ENCODE results near the gene FOXQ1. TPM values are rescaled to one million over a fixed set of nuclear protein-coding genes. Genes with fewer than 3 reads are reported as not detected.
A peak's percentile ranks its signal among the peaks of the same experiment; 100 is the strongest.
"Not testable (repeated sequence)": the region's sequence is repeated elsewhere in the genome, so short reads cannot be mapped to it uniquely, and the experiment has no call there.

FOXQ1 gene
- total RNA-seq, 2 experiments from 2014 or later, result not detected

DNA sequence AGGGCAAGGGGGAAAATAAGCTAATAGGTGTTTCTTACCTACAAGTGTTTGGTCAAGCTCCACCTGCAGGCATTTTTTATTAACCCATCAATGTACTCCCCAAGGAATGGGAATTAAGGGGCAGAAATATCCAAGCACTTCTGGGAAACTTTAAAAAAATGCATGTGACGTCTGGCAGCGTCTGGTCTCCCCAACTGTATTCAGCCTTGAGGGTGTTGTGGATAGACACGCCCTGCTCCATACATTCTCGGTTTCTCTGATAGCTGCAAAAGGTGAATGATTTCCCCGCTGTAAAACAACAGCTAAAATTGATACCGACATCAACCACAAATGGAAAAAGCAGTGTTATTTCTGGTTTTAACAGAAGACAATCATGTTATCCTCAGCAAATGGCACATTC is 2.5 kb upstream of the FOXQ1 start:
- ATAC-seq (ENCODE audit: low read depth), result no peak
- Mint-ChIP-seq H3K4me1 (peaks cover 13% of the 10 kb centered on the region), H3K27ac (no peak overlapping the region), H3K4me3 (no peak overlapping the region), H3K36me3 (peaks cover 2% of the 10 kb centered on the region), H3K9me3 (peaks cover 2% of the 10 kb centered on the region), H3K27me3 (peaks cover 69% of the 10 kb centered on the region)
- POLR2A ChIA-PET, result no interaction called here
- DNase-seq, result no peak

- Mint-ChIP-seq H3K27me3 (peaks cover 77% of the 10 kb centered on the region), H3K4me3 (peak overlapping the region; percentile 76), H3K4me1 (peaks cover 13% of the 10 kb centered on the region), H3K36me3 (peaks cover 2% of the 10 kb centered on the region), H3K9me3 (peaks cover 2% of the 10 kb centered on the region), H3K27ac (no peak overlapping the region)
- DNase-seq (no peak), ATAC-seq (ENCODE audit: low read depth) (peak; percentile 18)
- POLR2A ChIA-PET, result no interaction called here
Measured at GRCh38 chr6:1310628-1311399, 1.1 kb upstream of the FOXQ1 start.

DNA sequence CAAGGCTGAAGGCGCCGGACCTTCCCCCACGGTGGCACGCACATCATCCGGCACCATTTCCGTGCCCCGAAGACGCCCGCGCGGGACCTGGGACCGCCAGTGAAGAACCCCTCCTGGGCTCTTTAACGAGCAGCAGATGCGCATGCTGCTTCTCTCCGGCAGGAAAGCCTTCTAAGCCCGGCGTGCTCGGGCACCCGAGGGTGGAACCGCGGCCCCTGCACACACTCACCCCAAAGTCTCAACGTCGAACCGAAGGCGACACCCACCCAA is 240 bp downstream of the FOXQ1 start:
- ATAC-seq (ENCODE audit: low read depth), result no peak
- Mint-ChIP-seq H3K4me1 (peaks cover 13% of the 10 kb centered on the region), H3K27ac (peak overlapping the region; percentile 71), H3K9me3 (peaks cover 2% of the 10 kb centered on the region), H3K4me3 (peak overlapping the region; percentile 65), H3K36me3 (peaks cover 2% of the 10 kb centered on the region), H3K27me3 (peaks cover 74% of the 10 kb centered on the region)
- POLR2A ChIA-PET, result no interaction called here
- peak; percentile 43 for DNase-seq

GRCh38 chr6:1312473-1313367 is 822 bp downstream of the FOXQ1 start:
- Mint-ChIP-seq H3K9me3 (peaks cover 2% of the 10 kb centered on the region), H3K4me3 (peak overlapping the region; percentile 65), H3K36me3 (peaks cover 2% of the 10 kb centered on the region), H3K27ac (peak overlapping the region; percentile 71), H3K4me1 (peaks cover 13% of the 10 kb centered on the region), H3K27me3 (peaks cover 68% of the 10 kb centered on the region)
- POLR2A ChIA-PET, result no interaction called here
- DNase-seq (peak; percentile 43), ATAC-seq (ENCODE audit: low read depth) (no peak)

DNA sequence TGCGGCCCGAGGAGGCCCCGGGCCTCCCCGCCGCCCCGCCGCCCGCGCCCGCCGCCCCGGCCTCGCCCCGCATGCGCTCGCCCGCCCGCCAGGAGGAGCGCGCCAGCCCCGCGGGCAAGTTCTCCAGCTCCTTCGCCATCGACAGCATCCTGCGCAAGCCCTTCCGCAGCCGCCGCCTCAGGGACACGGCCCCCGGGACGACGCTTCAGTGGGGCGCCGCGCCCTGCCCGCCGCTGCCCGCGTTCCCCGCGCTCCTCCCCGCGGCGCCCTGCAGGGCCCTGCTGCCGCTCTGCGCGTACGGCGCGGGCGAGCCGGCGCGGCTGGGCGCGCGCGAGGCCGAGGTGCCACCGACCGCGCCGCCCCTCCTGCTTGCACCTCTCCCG is 1.5 kb downstream of the FOXQ1 start:
- H3K4me3 Mint-ChIP-seq, result no peak overlapping the region
- H3K36me3 Mint-ChIP-seq, result peaks cover 2% of the 10 kb centered on the region
- peaks cover 66% of the 10 kb centered on the region for H3K27me3 Mint-ChIP-seq
- H3K27ac Mint-ChIP-seq, result no peak overlapping the region
- ATAC-seq (ENCODE audit: low read depth) (no peak), DNase-seq (no peak)
- H3K9me3 Mint-ChIP-seq, result peaks cover 2% of the 10 kb centered on the region
- H3K4me1 Mint-ChIP-seq, result peaks cover 13% of the 10 kb centered on the region
- POLR2A ChIA-PET, result no interaction called here

DNA sequence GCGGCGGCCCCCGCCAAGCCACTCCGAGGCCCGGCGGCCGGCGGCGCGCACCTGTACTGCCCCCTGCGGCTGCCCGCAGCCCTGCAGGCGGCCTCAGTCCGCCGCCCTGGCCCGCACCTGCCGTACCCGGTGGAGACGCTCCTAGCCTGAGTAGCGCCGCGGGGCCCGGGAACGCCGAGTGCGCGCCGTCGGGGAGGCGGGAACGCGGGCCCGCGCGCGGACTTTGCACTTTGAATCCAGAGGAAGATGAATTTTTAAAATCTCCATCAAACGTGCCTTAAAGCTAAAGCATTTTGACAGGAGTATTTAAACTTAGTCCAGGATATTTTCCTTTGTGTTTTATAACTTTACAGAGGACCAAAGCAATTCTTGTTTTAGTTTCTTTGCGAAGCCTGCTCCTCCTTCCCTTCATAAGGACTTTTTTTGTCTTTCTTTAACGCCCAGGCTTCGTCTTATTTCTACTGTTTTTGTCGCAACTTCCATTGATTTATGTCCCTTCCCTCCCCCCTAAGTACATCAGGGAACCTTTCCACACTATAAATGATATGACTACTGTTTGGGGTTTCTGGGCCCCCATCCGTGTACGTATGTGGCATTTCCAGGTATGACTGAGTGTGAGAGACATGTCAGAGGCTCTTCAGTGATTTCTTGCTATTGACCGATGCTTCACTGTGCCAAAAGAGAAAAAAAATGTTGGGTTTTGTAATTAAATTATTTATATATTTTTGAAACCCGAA is 2.0 kb downstream of the FOXQ1 start:
- peak overlapping the region; percentile 80 for H3K27ac Mint-ChIP-seq
- H3K36me3 Mint-ChIP-seq, result peaks cover 2% of the 10 kb centered on the region
- POLR2A ChIA-PET, result no interaction called here
- H3K9me3 Mint-ChIP-seq, result peaks cover 2% of the 10 kb centered on the region
- peaks cover 60% of the 10 kb centered on the region for H3K27me3 Mint-ChIP-seq
- DNase-seq (peak; percentile 51), ATAC-seq (ENCODE audit: low read depth) (peak; percentile 21)
- peak overlapping the region; percentile 64 for H3K4me3 Mint-ChIP-seq
- peaks cover 13% of the 10 kb centered on the region for H3K4me1 Mint-ChIP-seq

DNA sequence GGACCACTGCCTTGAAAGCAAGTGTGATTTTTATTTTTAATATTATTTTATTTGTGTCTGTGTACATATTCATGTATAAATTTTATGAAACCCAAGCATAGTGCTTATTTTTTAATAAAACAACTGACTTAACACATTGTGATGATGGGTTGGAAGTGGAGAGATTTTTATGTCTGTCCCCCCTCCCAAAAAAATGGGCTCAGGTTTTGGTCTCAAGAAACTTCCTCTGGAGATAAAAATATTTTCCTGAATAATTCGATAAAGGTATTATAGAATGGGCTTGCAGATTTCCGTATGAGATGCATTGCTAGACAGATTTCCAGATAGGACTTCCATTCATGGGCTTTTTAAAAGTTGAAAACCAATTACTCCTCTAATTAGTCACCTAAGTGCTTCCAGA is 2.7 kb downstream of the FOXQ1 start:
- Mint-ChIP-seq H3K9me3 (peaks cover 2% of the 10 kb centered on the region), H3K27me3 (peaks cover 54% of the 10 kb centered on the region), H3K4me3 (no peak overlapping the region), H3K4me1 (peaks cover 13% of the 10 kb centered on the region), H3K27ac (no peak overlapping the region), H3K36me3 (peaks cover 2% of the 10 kb centered on the region)
- DNase-seq (no peak), ATAC-seq (ENCODE audit: low read depth) (no peak)
- POLR2A ChIA-PET, result no interaction called here

DNA sequence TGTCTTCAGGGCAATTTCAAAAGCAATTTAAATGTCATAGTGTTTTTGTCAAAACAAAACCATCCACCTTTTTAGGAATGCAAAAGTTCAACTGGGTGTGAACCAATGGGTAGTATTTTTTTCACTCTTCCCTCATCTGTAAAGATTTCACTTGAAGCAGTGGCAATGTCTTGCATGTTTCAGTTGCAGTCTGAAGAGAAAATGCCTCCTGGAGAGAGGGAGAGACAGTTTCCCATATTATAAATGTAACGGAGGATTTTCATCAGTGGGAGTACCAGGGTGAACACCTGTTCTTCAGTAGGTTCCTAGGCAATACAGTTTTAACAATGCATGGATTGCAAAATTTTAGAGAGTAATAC is 3.3 kb downstream of the FOXQ1 start:
- Mint-ChIP-seq H3K4me1 (peaks cover 13% of the 10 kb centered on the region), H3K27me3 (peaks cover 48% of the 10 kb centered on the region), H3K36me3 (peaks cover 2% of the 10 kb centered on the region), H3K9me3 (peaks cover 2% of the 10 kb centered on the region), H3K27ac (no peak overlapping the region), H3K4me3 (no peak overlapping the region)
- ATAC-seq (ENCODE audit: low read depth), result no peak
- DNase-seq, result no peak
- POLR2A ChIA-PET, result no interaction called here

GRCh38 chr6:1315560-1316386 is 3.9 kb downstream of the FOXQ1 start:
- Mint-ChIP-seq H3K27me3 (peaks cover 42% of the 10 kb centered on the region), H3K27ac (no peak overlapping the region), H3K9me3 (peaks cover 2% of the 10 kb centered on the region), H3K4me3 (peak overlapping the region; percentile 56), H3K4me1 (peaks cover 11% of the 10 kb centered on the region), H3K36me3 (peaks cover 2% of the 10 kb centered on the region)
- DNase-seq, result no peak
- POLR2A ChIA-PET, result no interaction called here
- ATAC-seq (ENCODE audit: low read depth), result no peak

GRCh38 chr6:1316489-1316971 is 4.6 kb downstream of the FOXQ1 start:
- Mint-ChIP-seq H3K36me3 (peaks cover 2% of the 10 kb centered on the region), H3K27ac (no peak overlapping the region), H3K27me3 (peaks cover 34% of the 10 kb centered on the region), H3K4me1 (peaks cover 6% of the 10 kb centered on the region), H3K4me3 (peak overlapping the region; percentile 16), H3K9me3 (peaks cover 2% of the 10 kb centered on the region)
- no peak for DNase-seq
- ATAC-seq (ENCODE audit: low read depth), result no peak
- POLR2A ChIA-PET, result no interaction called here

GRCh38 chr6:1317302-1317815 is 5.5 kb downstream of the FOXQ1 start:
- POLR2A ChIA-PET, result no interaction called here
- DNase-seq (no peak), ATAC-seq (ENCODE audit: low read depth) (no peak)
- Mint-ChIP-seq H3K27me3 (peaks cover 36% of the 10 kb centered on the region), H3K4me3 (no peak overlapping the region), H3K27ac (no peak overlapping the region), H3K4me1 (peaks cover 3% of the 10 kb centered on the region), H3K36me3 (peaks cover 2% of the 10 kb centered on the region), H3K9me3 (peaks cover 2% of the 10 kb centered on the region)

DNA sequence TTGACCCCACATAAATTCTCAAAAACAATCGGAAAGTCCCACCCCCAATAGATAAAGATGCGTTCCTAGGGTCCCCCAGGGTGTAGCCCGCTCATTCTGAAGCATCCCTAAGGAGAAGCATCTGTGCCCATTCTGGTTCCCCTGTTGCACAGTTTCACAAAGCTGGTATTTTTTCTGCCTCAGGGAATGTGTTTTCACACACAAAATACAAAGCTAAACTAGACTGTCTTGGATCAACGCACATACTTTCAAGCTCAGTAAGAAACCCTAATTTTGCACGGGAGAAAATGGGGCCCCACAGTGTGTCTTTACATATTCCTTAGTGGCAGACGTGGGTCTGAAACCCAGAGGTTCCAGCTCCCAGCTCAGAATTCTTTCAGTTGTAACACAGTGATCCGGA is 6.1 kb downstream of the FOXQ1 start:
- DNase-seq (no peak), ATAC-seq (ENCODE audit: low read depth) (no peak)
- peak overlapping the region; percentile 7 for H3K4me3 Mint-ChIP-seq
- peaks cover 2% of the 10 kb centered on the region for H3K4me1 Mint-ChIP-seq
- peaks cover 35% of the 10 kb centered on the region for H3K27me3 Mint-ChIP-seq
- H3K27ac Mint-ChIP-seq, result no peak overlapping the region
- POLR2A ChIA-PET, result no interaction called here
- peaks cover 2% of the 10 kb centered on the region for H3K9me3 Mint-ChIP-seq
- H3K36me3 Mint-ChIP-seq, result peaks cover 2% of the 10 kb centered on the region

GRCh38 chr6:1318584-1318983 is 6.7 kb downstream of the FOXQ1 start:
- peaks cover 36% of the 10 kb centered on the region for H3K27me3 Mint-ChIP-seq
- H3K36me3 Mint-ChIP-seq; H3K4me1 Mint-ChIP-seq; POLR2A ChIA-PET; ATAC-seq (ENCODE audit: low read depth); H3K9me3 Mint-ChIP-seq; DNase-seq; H3K27ac Mint-ChIP-seq; H3K4me3 Mint-ChIP-seq: not testable (repeated sequence)

Data from activated naive CD8-positive, alpha-beta T cell treated with anti-CD3 and anti-CD28 coated beads, Interleukin-2, amount 10 ng/mL, durations not matched to agents 7 days and 5 days (primary cell).